Dermis blood vessel endothelial cell (primary cell): ENCODE data around the gene SLC5A11. TPM values are rescaled to one million over a fixed set of nuclear protein-coding genes. Genes with fewer than 3 reads are reported as not detected.
A peak's percentile ranks its signal among the peaks of the same experiment; 100 is the strongest.
"Not testable (repeated sequence)": the region's sequence is repeated elsewhere in the genome, so short reads cannot be mapped to it uniquely, and the experiment has no call there.

Experiments used
- DNase-seq: peaks from one replicate; pipeline ENCODE4 v3.0.0; 2010
- total RNA-seq: library from RNA; depleted of rRNA; stranded (reverse); fragments of >200 nt; gene quantifications from 2 replicates; pipeline ENCODE4 v1.2.3, GENCODE V29; 2014

SLC5A11 gene
- total RNA-seq, 1 donor from 2014 or later: 0.17 TPM

DNA sequence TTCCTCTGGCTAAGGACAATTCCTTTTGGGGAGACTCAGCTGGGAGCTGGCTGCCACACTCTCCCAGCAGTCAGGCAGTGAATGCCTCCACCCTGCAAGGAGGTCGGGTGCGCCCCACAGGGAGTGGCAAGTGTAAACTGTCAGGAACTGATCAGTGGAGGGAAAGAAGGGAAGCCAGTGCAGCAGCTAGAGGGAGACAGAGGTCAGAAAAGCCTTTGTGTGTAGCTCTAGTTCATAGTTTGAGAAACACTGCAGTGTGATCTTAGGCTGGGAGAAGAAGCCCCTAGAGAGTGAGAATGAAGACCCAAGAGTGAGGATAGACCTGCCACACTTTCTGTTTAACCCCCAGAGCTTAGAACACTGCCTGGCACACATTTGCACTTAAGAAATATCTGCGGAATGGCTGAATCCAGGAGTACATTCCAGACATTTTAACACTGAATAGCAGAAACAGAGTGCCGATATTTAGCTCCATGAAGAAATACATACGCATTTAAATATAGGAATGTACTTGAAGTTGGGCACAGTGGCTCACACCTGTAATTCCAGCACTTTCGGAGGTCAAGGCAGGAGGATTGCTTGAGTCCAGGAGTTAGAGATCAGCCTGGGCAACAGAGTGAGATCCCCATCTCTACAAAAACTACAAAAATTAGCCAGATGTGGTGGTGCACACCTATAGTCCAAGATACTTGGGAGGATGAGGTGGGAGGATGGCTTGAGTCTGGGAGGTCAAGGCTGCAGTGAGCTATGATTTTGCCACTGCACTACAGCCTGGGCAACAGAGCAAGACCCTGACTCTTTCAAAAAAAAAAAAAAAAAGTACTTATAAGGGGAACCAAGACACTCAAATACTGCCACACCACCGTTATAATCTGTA lies 11.1 kb upstream of the SLC5A11 start:
- peak; percentile 59 for DNase-seq

DNA sequence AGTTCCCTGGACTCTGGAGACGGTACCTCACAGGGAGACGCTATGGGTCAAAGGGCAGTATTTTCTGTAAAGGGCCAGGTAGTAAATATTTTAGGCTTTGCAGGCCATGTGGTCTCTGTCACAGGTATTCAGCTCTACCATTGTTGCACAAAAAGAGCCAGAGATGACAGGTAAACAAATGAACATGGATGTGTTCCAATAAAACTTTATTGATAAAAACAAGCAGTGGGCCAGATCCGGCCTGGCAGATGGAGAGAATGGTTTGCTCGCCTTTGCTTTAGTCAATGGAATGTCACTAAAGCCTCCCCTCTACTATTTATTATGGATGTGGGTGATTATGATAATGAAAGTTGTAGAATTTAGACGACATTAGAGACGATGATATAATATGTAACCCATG lies 8.9 kb upstream of the SLC5A11 start:
- no peak for DNase-seq

DNA sequence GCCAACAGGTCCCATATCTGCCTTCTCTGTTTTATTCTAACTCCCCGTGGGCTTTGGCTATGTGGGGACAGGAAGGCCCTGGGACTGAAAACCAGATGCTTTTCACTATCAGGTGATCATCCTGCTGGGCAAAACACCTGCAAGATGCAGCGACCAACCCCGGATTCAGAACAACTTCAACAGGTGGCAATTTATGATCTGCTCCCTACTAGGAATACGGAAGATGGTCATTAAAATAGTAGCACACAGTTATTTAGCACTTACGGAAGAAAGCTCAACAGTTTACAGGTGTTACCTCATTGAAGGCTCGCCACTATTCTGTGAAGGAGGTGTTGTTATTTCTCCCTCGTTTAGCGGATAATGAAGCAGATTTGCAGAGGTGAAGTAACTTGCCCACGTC lies 7.8 kb upstream of the SLC5A11 start:
- DNase-seq: no peak

DNA sequence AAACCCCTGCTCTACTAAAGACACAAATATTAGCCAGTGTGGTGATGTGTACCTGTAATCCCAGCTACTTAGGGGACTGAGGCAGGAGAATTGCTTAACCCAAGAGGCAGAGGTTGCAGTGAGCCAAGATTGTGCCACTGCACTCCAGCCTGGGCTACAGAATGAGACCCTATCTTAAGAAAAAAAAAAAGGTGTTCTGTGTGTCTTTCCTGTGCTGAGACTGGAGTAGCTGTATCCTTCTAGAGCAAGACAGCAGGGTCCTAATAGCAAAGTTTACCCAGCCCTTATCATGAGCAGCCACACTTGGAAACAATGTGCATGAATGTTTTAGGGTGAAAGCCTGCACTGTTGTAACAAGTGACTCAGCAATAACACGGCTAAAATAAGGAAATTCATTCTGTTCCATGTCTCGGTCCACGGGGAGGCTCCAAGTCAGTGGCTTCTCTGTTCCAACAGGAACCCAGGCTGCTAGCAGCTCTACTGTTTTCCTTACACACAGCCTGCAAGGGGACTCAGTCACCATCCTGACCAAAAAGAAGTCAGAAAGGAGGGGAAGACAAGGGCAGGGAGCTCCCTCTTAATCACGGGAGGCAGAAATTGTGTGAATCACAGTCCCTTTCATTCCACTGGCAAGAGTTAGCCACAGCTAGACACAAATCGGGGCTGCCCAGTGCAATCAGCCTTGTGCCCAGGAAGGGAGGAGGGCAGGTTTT lies 7.1 kb upstream of the SLC5A11 start:
- DNase-seq: peak; percentile 67

DNA sequence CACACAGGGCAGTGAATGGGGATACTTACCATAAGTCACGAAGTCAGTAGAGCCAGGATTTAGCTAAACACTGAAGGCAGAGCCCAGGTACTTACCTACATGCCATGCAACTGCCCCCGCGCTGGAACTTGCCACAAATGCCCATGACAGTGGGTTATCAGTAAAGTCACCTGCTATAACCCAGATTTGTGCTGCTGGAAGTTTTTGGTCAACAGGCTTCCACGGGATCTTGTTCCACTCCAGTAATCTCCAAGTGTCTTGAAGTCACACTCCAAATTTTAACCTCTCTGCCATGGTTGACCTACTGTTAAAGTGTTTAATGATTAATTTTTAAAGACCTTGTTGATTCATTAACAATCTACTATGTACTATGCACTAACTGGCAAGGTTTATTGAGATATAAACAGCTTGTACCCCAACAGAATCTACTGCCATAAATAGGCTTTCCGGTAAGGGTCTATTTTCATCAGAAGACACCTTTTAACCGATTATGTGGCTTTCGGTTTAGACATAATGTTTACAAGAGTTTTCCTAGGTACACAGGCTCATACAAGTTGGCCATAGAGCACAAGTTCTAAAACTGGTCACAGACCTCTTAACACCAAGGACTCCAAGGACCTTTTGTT lies 6.3 kb upstream of the SLC5A11 start:
- no peak for DNase-seq

DNA sequence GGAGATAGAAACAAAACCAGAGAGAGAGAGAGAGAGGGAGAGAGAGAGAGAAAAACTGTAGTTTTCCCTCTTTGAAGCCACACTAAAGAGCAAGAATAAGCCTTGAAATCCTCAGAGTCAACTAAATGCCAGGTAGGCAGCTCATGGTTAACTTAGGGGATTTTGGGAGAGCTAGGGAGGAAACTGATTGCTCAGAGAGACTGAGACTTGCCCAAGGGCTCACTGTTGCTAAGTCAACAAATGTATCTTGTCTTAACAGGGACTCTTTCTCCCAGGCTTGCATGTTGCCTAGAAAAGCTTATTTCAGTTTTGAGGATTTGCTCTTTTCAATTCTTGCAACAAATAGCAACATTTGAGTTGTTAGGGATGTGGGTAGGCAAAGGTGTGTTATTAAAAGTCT lies 4.5 kb upstream of the SLC5A11 start:
- no peak for DNase-seq

DNA sequence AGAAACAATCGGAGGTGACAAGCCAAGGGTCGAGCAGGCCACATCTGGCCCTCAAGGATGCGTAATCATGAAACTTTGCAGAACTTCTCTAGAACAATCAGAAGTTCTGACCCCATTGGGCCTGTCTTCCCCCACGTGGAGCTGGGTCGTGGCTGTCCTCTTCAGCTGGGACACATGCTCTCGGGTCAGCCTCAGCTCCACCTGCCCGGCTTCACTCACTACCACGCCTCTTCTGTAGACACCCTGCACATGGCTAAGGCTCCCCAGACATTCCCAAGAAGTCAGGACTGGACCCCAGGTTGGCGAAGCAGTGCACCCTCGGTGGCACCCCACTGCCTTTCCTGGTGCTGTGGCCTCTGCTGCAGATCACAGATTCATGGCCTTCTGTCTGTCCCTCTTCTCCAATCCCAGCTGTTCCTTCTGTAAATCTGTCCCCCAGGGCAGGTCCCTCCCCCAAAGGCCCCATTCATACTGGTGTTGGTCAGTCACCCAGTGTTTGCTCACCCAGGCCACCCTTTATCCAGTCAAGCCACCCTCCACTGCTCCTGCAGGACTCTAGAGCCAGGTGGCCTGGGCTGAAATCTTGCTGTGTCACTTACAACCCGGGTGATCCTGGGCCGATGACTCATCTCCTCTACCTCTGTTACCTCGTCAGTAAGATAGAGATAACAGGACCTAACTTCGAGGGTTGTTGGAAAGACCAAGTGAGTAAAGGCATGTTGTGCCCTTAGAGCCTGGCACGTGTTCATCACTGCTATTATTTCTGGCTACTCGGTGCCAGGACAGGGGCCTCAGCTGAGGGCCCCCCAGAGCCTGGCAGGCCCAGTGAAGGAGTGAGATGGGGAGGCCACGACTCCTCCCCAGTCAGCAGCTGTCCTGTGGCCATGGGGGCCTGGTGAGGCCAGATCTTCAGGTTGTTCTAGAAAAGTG lies 1.4 kb upstream of the SLC5A11 start:
- DNase-seq: peak; percentile 31

DNA sequence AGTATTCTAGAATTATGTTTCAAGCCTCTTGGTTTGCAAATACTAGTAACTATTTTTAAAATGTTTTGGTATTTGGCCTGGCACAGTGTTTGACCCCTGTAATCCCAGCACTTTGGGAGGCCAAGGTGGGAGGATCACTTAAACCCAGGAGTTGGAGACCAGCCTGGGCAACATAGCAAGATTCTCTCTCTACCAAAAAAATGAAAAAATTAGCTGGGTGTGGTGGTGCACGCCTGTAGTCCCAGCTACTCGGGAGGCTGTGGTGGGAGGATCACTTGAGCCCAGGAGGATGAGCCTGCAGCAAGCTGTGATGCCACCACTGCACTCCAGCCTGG lies 765 bp upstream of the SLC5A11 start:
- DNase-seq: not testable (repeated sequence)

DNA sequence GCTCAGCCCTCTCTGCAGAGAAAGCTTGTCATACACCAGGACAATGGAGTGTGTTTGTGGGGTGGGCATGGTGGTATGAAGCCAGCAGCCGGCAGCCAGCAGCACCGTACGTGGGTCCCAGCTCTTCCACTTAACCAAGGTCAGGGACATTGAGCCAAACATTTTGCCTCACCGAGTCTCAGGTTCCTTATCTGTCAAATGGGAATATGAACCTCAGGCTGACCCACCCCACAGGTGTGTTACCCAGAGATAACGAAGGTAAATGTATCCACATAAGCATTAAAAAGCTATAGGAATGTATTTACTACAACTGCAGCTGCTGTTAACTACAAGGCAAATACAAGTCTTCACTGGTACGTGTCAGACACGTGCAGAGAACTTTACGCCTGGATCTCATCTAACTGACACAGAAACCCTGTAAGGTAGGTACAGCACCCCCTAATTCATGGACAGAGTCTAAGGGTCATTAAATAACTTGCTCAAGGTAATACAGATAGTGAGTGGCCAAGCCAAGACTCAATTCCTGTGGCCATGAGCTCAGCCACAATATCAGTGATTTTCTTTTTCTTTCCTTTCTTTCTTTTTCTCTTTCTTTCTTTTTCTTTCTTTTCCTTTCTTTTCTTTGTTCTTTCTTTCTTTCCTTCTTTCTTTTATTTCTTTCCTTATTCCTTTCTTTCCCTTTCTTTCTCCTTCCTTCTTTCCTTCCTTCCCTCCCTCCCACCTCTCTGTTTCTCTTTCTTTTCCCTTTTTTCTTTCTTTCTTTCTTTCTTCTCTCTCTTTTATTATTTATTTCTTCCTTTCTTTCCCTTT lies 990 bp downstream of the SLC5A11 start:
- DNase-seq: no peak

DNA sequence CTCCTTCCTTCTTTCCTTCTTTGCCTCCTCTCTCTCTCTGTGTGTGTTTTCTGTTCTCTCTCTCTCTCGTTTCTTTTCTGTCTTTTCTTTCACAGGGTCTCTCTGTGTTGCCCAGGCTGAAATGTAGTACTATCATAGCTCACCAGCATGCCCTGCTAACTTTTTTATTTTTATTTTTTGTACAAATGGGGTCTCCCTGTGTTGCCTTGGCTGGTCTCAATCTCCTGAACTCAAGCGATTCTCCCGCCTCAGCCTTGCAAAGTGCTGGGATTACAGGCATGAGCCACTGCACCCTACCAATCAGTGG lies 1.5 kb downstream of the SLC5A11 start:
- no peak for DNase-seq

DNA sequence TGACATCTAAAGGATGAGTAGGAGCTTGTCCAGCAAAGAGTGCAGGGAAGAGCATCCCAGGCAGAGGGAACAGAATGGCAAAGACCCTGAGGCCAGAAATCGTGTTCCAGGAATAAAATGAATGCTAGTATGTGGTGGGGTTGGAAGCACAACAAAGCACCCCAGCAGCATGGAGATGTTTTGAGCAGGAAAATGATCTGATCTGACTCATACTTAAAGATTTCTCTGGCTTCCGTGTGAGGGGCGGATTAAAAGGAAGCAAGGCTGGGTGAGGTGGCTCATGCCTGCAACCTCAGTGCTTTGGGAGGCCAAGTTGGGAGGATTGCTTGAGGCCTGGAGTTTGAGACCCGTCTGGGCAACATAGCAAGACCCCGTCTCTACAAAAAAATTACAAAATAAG lies 2.3 kb downstream of the SLC5A11 start:
- peak; percentile 61 for DNase-seq

DNA sequence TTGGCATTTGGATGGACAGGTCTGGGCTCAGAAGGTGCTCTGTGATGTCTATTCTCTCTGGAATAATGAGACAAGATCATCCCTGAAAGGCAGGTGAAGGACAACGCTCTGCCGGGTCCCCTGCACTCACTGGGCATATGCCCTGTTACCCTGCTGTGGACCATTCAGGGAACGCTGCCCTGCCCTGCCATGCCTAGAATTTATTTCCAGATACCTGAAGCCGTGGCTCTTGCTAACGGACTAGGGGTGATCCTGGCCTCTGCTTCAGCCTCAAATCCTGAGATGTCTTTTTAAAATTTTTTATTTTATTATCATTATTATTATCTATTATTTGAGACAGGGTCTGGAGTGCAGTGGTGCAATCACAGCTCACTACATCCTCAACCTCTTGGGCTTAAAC lies 3.9 kb downstream of the SLC5A11 start:
- DNase-seq: no peak

DNA sequence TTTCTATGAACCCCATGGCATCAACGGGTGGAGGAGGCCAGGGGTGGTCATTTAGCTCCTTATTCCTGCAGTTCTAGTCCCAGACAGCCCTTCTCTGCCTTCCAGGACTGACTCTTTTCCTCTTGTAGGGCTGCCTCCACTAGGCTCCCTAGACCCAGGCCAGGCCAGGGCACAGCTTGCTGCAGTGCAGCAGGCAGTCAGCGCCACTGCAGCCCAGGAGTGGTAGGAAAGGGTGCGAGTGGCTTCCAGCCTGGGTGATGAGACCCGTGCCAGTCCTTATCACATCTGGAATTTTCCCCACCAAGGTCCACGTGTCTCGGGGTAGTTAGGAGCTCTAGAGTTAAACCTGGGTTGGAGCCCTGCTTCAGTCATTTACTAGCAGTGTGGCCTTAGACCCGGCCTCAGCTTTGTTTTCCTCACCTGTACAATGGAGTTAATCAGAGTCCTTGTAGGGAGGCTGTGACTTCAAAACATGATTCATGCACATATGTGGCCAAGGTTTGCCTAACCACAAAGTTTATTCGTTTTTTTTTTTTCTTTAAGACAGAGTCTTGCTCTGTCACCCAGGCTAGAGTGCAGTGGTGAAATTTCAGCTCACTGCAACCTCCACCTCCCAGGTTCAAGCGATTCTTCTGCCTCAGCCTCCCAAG lies 4.7 kb downstream of the SLC5A11 start:
- no peak for DNase-seq

DNA sequence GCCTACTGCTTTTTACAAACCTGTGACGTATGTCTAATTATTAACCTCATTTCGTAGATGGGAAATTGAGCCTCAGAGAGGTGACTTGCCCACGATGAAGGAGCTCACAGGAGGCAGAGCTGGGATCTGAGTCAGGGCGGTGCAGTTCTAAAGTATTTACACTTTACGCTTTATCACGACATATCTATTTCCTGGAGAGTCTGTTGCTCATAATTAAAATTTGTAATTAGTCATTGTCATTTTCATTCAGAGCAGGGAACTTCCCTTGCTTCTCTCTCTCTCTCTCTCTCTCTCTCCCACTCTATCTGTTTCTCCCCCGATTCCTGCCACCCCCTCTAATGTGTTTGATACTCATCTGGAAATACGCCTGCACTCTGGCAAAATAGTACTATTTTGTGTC lies 5.9 kb downstream of the SLC5A11 start:
- DNase-seq: peak; percentile 34

DNA sequence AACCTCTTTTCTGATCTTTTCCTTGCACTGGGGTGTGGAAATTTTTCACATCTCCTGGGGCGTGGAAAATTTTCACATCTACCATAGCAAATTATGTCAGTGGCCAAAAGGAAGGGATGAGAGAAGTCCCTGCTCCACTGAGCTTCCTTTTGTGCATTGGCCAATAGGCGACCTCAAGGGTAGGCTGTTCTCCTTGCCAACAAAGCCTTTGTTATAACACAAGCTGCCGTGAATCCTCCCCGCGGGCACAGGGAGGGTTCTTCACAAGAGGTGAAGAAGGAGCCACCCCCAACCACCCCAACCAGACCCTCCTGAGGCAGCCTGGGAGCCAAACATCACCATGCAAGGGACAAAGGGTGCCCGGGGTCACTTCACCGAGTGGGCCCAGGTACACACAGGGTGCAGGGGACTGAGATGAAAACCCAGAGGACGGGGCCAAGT lies 6.5 kb downstream of the SLC5A11 start:
- DNase-seq: no peak

DNA sequence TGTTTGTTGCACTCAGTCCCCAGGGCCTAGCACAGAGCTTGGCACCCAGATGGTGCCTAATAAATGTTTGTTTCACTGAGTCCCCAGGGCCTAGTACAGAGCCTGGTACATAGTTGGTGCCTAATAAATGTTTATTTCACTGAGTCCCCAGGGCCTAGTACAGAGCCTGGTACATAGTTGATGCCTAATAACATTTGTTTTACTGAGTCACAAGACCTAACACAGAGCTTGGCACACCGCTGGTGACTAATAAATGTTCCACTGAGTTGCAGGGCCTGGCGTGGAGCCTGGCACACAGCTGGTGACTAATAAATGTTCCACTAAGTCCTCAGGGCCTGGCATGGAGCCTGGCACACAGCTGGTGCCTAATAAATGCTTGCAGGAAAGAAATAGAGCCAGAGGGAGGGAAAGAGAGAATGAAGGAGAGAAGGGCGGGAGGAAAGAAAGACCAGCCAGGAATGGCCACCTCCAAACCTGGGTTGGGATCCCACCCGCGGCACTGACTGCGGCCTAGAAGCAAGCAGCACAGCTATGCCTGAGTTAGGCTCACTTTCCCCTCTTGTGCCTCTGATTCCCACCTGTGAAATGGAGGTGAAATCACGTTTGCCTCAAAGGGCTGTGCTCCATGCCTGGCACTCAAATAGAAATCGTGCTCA lies 7.5 kb downstream of the SLC5A11 start:
- no peak for DNase-seq

DNA sequence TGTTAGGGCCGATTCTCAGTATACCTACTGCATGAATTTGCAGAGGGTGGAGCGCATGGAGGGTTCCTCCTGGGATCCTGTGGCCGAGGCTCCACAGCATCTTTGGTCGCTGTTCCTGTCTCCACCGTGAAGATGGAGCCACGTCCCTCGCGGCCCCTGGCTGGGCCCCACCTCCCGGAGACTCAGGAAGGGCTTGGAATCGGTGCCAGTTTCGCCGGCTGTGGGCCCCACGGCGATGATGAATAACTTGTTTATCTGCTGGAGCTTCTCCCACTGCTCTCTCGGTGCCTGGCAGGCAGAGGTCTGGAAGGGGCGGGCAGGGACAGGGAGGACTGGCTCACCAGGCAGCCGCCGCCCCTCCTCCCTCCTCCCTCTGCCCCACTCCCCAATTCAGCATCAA lies 8.1 kb downstream of the SLC5A11 start:
- DNase-seq: peak; percentile 50

DNA sequence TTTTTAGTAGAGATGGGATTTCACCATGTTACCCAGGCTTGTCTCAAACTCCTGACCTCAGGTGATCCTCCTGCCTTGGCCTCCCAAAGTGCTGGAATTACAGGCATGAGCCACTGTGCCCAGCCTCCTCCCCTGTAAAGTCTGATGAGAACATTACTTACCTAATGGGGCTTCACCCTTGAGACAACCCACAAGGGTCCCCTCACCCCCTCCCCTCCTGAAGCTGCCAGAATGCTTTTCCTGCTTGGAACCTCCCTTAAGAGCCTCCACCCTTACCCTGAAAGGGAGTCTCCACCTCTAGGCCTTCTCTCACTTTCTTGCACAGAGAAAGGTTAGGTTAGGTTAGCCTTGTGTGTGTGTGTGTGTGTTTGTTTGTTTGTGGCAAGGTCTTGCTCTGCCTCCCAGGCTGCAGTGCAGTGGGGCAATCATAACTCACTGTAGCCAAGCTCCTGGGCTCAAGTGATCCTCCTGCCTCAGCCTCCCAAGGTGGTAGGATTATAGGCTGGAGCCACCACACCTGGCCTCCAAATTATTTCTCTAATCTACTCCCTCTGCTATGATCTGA lies 8.9 kb downstream of the SLC5A11 start:
- no peak for DNase-seq

DNA sequence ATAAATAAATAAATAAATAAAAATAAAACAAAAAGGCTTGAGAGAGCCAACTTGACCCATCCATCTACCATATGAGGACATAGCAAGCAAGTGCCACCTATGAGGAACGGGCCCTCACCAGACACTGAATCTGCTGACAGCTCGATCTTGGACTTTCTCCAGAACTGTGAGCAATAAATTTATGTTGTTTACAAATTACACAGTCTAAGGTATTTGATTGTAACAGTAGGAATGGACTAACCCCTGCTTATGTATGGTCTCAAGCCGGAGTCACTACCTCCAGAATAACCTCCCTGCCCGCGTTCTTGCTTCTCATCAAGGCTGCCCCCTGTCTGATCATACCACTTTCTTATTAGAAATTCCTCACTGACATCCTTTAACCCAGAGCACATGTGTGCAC lies 9.9 kb downstream of the SLC5A11 start:
- DNase-seq: no peak

DNA sequence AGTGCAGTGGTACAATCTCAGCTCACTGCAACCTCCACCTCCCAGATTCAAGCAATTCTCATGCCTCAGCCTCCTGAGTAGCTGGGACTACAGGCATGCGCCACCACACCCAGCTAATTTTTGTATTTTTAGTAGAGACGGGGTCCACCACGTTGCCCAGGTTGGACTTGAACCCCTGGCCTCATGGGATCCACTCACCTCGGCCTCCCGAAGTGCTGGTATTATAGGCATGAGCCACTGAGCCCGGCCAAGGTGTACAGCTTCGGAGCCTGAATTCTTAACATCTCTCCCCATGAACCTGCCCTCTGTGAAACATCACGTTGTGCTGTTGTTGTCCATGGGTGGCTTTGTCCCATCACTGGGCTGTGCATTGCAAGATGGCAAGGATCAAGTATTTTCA lies 11.1 kb downstream of the SLC5A11 start:
- DNase-seq: not testable (repeated sequence)
